ENCODE measurements around the gene MYOZ2.

The MYOZ2 gene

DNA sequence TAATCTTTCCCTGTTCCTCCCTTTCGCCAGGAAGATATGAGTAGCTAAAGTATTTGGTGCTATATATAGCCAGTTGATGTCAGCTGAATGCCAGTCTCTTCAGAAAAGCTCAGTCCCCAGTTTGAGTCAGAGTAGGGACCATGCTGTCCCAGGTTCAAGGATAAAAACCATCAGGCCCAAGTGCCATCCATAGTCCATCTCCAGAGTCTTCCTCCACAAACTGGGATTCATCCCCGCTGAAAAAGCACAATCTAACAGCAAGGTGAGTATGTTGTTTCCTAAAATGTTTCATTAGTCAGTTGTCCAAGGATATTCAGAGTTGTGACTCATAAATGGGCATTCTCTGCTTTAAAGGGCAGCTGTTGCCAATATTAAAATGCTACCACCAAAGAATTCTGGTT is at the start of gene MYOZ2:
Gene MYOZ2 (plus strand): TSS at position 112 of the 401 bp plus-strand sequence. CDS start 694 bp downstream, outside the sequence.
- TF ChIP-seq OSR1 (CRISPR knock-in tag; IDR thresholded peaks at IDR 0.05) (no peak), ARNTL (CRISPR knock-in tag; IDR thresholded peaks at IDR 0.05; ENCODE audit: borderline replicate concordance, low read depth) (no peak), GLIS3 (CRISPR knock-in tag; IDR thresholded peaks at IDR 0.05) (no peak), ZFP30 (CRISPR knock-in tag; IDR thresholded peaks at IDR 0.05) (no peak), ZNF8 (CRISPR knock-in tag; IDR thresholded peaks at IDR 0.05) (no peak), ISL1 (CRISPR knock-in tag; IDR thresholded peaks at IDR 0.05) (no peak)
- peak; percentile 79 for ATAC-seq

DNA sequence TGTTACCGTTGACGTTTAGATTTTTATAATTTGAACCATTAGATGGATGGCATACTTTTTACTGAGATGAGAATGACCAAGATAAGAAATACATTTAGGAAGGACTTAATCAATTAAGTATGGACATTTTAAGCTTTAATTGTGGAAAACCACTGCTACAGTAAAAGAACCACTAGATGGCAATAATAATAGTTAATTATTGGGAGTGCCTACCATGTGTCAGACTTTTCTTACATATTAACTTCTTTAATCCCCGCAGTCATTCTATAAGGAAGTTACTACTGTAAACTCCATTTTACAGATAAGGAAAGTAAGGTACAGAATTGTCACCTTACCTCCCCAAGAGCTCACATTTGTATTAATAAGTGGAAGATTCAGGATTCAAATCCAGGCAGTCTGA is 48.5 kb upstream of the MYOZ2 start:
- ATAC-seq, result peak; percentile 61
- TF ChIP-seq BACH2 (CRISPR knock-in tag; IDR thresholded peaks at IDR 0.05; ENCODE audit: borderline replicate concordance), result no peak
- TF ChIP-seq, protein P1, sequence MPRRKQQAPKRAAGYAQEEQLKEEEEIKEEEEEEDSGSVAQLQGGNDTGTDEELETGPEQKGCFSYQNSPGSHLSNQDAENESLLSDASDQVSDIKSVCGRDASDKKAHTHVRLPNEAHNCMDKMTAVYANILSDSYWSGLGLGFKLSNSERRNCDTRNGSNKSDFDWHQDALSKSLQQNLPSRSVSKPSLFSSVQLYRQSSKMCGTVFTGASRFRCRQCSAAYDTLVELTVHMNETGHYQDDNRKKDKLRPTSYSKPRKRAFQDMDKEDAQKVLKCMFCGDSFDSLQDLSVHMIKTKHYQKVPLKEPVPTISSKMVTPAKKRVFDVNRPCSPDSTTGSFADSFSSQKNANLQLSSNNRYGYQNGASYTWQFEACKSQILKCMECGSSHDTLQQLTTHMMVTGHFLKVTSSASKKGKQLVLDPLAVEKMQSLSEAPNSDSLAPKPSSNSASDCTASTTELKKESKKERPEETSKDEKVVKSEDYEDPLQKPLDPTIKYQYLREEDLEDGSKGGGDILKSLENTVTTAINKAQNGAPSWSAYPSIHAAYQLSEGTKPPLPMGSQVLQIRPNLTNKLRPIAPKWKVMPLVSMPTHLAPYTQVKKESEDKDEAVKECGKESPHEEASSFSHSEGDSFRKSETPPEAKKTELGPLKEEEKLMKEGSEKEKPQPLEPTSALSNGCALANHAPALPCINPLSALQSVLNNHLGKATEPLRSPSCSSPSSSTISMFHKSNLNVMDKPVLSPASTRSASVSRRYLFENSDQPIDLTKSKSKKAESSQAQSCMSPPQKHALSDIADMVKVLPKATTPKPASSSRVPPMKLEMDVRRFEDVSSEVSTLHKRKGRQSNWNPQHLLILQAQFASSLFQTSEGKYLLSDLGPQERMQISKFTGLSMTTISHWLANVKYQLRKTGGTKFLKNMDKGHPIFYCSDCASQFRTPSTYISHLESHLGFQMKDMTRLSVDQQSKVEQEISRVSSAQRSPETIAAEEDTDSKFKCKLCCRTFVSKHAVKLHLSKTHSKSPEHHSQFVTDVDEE (CRISPR knock-in tag; IDR thresholded peaks at IDR 0.05), result no peak
- TF ChIP-seq ZC3H10 (CRISPR knock-in tag; IDR thresholded peaks at IDR 0.05), result no peak
- TF ChIP-seq ZNF70 (CRISPR knock-in tag; IDR thresholded peaks at IDR 0.05), result no peak
- TF ChIP-seq, protein P2, sequence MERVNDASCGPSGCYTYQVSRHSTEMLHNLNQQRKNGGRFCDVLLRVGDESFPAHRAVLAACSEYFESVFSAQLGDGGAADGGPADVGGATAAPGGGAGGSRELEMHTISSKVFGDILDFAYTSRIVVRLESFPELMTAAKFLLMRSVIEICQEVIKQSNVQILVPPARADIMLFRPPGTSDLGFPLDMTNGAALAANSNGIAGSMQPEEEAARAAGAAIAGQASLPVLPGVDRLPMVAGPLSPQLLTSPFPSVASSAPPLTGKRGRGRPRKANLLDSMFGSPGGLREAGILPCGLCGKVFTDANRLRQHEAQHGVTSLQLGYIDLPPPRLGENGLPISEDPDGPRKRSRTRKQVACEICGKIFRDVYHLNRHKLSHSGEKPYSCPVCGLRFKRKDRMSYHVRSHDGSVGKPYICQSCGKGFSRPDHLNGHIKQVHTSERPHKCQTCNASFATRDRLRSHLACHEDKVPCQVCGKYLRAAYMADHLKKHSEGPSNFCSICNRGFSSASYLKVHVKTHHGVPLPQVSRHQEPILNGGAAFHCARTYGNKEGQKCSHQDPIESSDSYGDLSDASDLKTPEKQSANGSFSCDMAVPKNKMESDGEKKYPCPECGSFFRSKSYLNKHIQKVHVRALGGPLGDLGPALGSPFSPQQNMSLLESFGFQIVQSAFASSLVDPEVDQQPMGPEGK (CRISPR knock-in tag; IDR thresholded peaks at IDR 0.05; ENCODE audit: borderline replicate concordance), result no peak
- no peak for TF ChIP-seq ESRRG (CRISPR knock-in tag; IDR thresholded peaks at IDR 0.05)
- TF ChIP-seq SNAI2 (CRISPR knock-in tag; IDR thresholded peaks at IDR 0.05), result no peak
- no peak for TF ChIP-seq CSDC2 (CRISPR knock-in tag; IDR thresholded peaks at IDR 0.05)
- TF ChIP-seq TOX (CRISPR knock-in tag; IDR thresholded peaks at IDR 0.05; ENCODE audit: borderline replicate concordance), result no peak

DNA sequence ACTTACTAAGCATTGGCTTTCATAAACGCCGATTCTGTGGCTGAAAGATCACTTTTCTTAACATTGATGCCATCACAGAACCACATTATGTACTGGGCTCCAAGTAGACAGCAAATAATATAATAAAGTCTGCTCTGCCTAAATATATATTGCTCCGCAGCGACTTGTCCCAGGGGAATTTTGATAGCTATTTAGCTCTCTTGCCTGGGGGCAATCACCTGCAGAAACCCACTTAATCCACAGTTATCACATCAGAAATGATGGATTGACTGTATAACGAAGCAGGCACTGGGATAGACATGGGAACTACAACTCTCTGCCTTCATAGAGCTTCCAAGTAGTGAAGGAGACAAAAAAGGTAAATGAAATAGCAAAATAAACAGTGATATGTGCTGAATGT is 48.0 kb upstream of the MYOZ2 start:
- ATAC-seq, result no peak
- TF ChIP-seq PPARA (CRISPR knock-in tag; IDR thresholded peaks at IDR 0.05; ENCODE audit: borderline replicate concordance), result no peak
- TF ChIP-seq, protein P3, sequence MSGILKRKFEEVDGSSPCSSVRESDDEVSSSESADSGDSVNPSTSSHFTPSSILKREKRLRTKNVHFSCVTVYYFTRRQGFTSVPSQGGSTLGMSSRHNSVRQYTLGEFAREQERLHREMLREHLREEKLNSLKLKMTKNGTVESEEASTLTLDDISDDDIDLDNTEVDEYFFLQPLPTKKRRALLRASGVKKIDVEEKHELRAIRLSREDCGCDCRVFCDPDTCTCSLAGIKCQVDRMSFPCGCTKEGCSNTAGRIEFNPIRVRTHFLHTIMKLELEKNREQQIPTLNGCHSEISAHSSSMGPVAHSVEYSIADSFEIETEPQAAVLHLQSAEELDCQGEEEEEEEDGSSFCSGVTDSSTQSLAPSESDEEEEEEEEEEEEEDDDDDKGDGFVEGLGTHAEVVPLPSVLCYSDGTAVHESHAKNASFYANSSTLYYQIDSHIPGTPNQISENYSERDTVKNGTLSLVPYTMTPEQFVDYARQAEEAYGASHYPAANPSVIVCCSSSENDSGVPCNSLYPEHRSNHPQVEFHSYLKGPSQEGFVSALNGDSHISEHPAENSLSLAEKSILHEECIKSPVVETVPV (CRISPR knock-in tag; IDR thresholded peaks at IDR 0.05), result no peak
- no peak for TF ChIP-seq ARNTL (CRISPR knock-in tag; IDR thresholded peaks at IDR 0.05; ENCODE audit: borderline replicate concordance, low read depth)
- TF ChIP-seq ZFP30 (CRISPR knock-in tag; IDR thresholded peaks at IDR 0.05), result no peak
- TF ChIP-seq ZFP3 (CRISPR knock-in tag; IDR thresholded peaks at IDR 0.05), result no peak
- TF ChIP-seq GLIS3 (CRISPR knock-in tag; IDR thresholded peaks at IDR 0.05), result no peak

DNA sequence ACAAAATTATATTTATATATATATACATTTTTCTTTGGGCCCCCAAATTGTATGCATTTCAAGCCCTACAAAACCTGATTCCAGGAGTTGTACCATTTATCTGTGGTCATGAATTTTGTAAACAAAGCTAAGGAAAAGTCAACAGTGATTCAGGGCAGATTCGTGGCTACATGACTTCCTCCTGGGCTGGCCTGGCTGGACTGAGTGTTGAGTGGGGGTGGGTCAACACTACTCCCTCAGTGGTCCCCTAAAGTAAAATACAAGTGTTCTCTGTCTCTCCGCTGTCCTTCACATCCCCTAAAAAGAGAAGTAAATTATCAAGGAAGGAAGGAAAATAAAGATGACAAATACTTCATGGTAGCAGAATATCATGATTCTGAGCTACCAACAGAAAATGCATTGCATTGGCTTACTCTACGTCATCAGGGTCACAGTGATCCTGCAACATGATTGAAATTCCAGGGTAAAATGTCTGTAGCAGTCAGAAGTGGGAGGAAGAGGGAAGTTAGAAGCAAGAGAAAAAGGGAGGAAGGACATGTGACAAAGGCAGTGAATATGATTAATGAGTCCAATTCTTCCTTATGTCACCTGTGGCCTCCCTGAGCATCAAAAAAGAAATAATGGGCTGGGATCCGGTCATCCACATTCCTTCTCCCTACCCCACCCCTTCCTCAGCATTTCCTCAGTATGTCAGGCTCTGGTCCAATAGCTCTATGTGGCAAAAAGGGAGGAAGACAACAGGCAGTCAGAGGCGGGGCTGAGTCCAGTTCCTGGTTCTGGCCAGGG is 42.4 kb upstream of the MYOZ2 start:
- no peak for TF ChIP-seq BACH2 (CRISPR knock-in tag; IDR thresholded peaks at IDR 0.05; ENCODE audit: borderline replicate concordance)
- TF ChIP-seq ZFP30 (CRISPR knock-in tag; IDR thresholded peaks at IDR 0.05), result no peak
- no peak for TF ChIP-seq ZNF70 (CRISPR knock-in tag; IDR thresholded peaks at IDR 0.05)
- TF ChIP-seq TCF4 (CRISPR knock-in tag; IDR thresholded peaks at IDR 0.05; ENCODE audit: borderline replicate concordance), result no peak
- TF ChIP-seq, protein P1 (CRISPR knock-in tag; IDR thresholded peaks at IDR 0.05), result no peak
- TF ChIP-seq ZC3H10 (CRISPR knock-in tag; IDR thresholded peaks at IDR 0.05), result no peak
- no peak for TF ChIP-seq PPARA (CRISPR knock-in tag; IDR thresholded peaks at IDR 0.05; ENCODE audit: borderline replicate concordance)
- TF ChIP-seq ZNF565 (CRISPR knock-in tag; conservative IDR thresholded peaks at IDR 0.05; ENCODE audit: low read depth), result no peak
- no peak for TF ChIP-seq TOX (CRISPR knock-in tag; IDR thresholded peaks at IDR 0.05; ENCODE audit: borderline replicate concordance)
- ATAC-seq, result no peak

All from SK-N-SH treated with all-trans-retinoic acid at 6 μM for 48 hours (cell line).